Activated T-cell treated with anti-CD3 and anti-CD28 coated beads, Interleukin-2, amount 50 U/mL, for 24 hours (primary cell): ENCODE results near the gene NFIC.
"Not testable (repeated sequence)": the region's sequence is repeated elsewhere in the genome, so short reads cannot be mapped to it uniquely, and the experiment has no call there.

Source experiments
- DNase-seq: peaks from one replicate; pipeline ENCODE4 v3.0.0-alpha.2; 2020
- H3K27ac Mint-ChIP-seq: 2 replicates; pipeline ENCODE4 v1.8.0; 2020; ENCODE audit warnings: mild to moderate bottlenecking, mixed read lengths
- H3K27me3 Mint-ChIP-seq: 2 replicates; pipeline ENCODE4 v1.8.0; 2020; ENCODE audit warnings: mixed read lengths
- H3K36me3 Mint-ChIP-seq: 2 replicates; pipeline ENCODE4 v1.8.0; 2020; ENCODE audit warnings: low read depth, mixed read lengths
- H3K4me1 Mint-ChIP-seq: 2 replicates; pipeline ENCODE4 v1.8.0; 2020; ENCODE audit warnings: low read depth, mixed read lengths
- H3K4me3 Mint-ChIP-seq: 2 replicates; pipeline ENCODE4 v1.8.0; 2020; ENCODE audit warnings: mild to moderate bottlenecking, moderate library complexity, mixed read lengths
- H3K9me3 Mint-ChIP-seq: 2 replicates; pipeline ENCODE4 v1.8.0; 2020; ENCODE audit warnings: mixed read lengths

The NFIC gene

DNA sequence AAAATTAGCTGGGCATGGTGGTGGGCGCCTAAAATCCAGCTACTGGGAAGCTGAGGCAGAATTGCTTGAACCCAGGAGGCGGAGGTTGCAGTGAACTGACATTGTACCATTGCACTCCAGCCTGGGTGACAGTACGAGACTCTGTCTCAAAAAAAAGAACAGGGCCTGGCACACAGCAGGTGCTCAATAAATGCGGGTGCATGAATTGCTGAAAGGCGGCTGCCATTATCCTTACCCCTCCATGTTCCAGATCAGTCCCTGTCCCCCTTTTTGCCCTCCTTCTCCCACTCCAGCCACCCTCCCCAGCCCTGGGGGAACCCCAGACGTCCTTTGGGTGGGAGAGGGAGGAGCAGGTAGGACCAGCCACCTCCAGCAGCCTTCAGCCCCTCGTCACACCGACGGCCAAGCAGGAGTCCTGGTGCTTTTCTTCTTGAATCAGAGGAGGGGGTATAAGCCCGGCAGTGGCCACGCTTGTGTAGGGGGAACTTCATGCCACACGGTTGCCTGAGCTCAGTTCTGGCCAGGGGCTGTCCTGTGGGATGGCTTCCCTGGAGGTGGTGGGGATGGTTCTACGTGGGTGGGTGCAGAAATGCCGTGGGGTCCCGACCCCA is 20.4 kb upstream of the NFIC start:
- Mint-ChIP-seq H3K4me1 (peaks cover 3% of the 10 kb centered on the region), H3K4me3 (no peak overlapping the region), H3K36me3 (no peaks in the 10 kb centered on the region), H3K9me3 (no peaks in the 10 kb centered on the region), H3K27ac (no peak overlapping the region), H3K27me3 (no peaks in the 10 kb centered on the region)
- DNase-seq, result no peak

DNA sequence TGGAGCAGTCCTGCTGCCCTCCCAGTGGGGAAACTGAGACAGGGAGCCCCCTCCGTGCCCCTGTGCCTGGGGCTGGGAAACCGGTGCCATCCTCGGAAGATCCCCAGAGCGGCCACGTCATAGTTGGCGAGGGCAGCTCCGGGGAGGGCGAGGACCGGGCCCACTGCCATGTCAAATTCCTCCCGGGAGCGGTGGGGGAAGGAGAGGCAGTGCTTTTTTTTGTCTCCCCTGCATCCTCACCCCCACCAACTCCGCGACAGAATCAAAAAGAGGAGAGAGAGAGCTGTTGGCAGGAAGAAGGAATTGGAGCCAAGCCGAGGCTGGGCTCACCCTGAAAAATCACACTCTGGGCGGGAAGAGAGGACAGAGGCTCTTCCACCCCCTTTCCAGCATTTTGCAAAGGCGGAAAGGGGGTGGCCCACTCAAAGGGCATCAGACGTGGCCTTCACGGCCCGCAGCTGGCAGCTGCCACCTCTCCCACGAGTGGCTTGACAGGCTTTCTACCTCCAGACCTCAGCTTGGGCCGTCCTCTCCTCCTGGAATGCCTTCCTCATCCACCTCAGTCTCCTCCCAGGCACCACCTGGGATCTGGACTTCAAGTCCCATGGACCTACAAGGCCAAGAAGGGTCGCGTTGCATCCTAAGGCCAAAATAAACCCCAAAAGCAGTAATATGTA is 19.6 kb upstream of the NFIC start:
- Mint-ChIP-seq H3K4me3 (no peak overlapping the region), H3K27ac (no peak overlapping the region), H3K4me1 (peaks cover 3% of the 10 kb centered on the region), H3K36me3 (no peaks in the 10 kb centered on the region), H3K9me3 (no peaks in the 10 kb centered on the region), H3K27me3 (no peaks in the 10 kb centered on the region)
- DNase-seq, result no peak

DNA sequence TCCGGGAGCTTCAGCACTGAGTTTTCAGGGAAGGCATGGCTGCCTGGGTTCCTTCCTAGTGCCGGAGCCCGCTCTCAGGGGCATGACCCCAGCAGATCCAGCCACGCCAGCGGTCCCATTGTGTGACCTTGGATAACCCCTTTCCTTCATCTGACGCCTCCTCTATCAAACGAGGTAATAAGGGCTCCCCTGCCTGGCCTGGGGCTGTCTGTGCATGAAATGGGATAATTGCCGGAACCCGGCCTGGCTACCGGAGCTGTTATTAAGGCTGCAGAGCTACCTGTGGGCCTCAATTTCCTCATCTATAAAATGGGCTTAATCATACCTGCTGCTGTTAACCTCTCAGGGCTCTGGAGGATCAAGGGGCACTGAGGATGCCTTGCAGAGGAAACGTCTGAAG is 18.3 kb upstream of the NFIC start:
- no peak for DNase-seq
- H3K36me3 Mint-ChIP-seq, result no peaks in the 10 kb centered on the region
- H3K27ac Mint-ChIP-seq, result no peak overlapping the region
- no peak overlapping the region for H3K4me3 Mint-ChIP-seq
- peaks cover 3% of the 10 kb centered on the region for H3K4me1 Mint-ChIP-seq
- no peaks in the 10 kb centered on the region for H3K9me3 Mint-ChIP-seq
- H3K27me3 Mint-ChIP-seq, result no peaks in the 10 kb centered on the region

DNA sequence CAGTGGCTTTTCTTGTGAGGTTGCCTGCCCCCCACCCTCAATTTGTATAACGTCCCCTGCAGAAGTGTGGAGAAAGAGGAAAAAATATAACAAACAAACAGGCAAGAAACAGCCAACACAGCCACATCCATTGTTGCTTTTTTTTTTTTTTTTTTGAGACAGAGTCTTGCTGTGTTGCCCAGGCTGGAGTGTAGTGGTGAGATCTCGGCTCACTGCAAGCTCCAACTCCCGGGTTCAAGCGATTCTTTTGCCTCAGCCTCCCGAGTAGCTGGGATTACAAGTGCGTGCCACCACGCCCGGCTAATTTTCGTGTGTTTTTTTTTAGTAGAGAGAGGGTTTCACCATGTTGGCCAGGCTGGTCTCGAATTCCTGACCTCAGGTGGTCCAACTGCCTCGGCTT is 17.9 kb upstream of the NFIC start:
- not testable (repeated sequence) for H3K4me1 Mint-ChIP-seq, DNase-seq, H3K36me3 Mint-ChIP-seq, H3K27ac Mint-ChIP-seq, H3K4me3 Mint-ChIP-seq, H3K27me3 Mint-ChIP-seq, H3K9me3 Mint-ChIP-seq

DNA sequence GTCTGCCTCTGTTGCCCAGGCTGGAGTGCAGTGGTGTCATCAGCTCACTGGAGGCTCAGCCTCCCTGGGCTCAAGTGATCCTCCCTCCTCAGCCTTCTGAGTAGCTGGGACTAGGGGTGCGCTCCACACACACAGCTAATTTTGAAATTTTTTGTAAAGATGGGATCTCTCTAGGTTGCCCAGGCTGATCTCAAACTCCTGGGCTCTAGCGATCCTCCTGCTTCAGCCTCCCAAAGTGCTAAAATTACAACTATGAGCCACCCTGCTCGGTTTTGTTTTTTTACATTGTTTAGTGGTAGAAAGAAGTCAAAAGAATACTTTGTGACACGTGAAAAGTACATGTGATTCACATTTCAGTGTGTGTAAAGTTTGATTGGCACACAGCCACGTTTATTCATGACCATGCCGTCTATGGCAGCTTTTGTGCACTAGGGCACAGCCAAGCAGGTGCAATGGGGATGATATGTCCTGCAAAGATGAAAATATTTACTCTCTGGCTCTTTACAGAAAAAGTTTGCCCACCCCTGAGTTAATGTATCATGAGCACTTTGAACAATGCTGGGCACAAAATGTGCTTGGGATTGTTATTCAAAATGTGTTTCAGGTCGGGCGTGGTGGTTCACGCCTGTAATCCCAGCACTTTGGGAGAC is 16.2 kb upstream of the NFIC start:
- H3K36me3 Mint-ChIP-seq, result no peaks in the 10 kb centered on the region

DNA sequence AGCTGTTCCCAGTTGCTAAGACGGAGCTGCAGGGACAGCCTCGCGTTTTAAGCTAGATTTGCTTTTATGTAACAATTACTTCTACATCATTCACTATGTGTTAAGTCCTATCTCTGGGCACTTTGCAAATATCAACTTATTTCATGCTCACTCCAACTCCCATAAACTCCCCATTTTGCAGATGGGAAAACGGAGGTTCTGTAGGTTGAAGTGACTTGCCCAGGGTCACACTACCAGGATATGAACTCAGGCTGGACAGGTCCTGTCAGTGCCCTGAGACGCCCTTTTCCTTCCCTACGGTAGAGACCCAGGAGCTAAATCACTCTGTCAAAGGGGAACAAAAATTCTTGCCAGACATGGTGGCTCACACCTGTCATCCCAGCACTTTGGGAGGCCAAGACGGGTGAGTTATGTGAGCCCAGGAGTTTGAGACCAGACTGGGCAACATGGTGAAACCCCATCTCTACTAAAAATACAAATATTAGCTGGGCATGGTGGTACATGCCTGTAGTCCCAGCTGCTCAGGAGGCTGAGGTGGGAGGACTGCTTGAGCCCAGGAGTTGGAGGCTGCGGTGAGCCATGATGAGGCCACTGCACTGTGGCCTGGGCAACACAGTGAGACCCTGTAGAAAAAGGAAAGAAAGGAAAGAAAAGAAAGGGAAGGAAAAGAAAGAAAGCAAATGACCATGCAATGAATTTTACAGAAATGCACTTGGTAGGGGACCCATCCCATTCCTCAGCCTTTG is 14.5 kb upstream of the NFIC start:
- Mint-ChIP-seq H3K27ac (no peak overlapping the region), H3K9me3 (no peaks in the 10 kb centered on the region)

More for the DNA sequence above, 16.2 kb upstream of the NFIC start:
- H3K4me3 Mint-ChIP-seq, result no peak overlapping the region
- H3K4me1 Mint-ChIP-seq, result no peaks in the 10 kb centered on the region
- H3K27ac Mint-ChIP-seq, result no peak overlapping the region
- DNase-seq, result no peak
- H3K27me3 Mint-ChIP-seq, result no peaks in the 10 kb centered on the region
- H3K9me3 Mint-ChIP-seq, result no peaks in the 10 kb centered on the region

DNA sequence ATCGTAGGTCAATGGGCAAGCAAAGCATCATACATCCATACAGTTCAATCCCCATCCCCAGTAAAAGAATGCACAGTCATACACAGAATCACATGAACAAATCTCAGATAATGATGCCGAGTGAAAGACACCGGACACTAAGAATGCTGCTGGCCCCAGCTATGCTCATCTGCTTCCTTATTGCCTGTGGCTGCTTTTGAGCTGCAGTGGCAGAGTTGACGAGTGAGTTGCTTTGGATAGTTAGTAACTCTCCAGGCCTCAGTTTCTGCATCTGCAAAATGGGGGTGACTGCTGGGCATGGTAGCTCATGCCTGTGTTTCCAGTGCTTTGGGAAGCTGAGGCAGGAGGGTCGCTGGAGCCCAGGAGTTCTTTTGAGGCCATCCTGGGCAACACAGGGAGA is 12.9 kb upstream of the NFIC start:
- no peak for DNase-seq
- peaks cover 14% of the 10 kb centered on the region for H3K4me1 Mint-ChIP-seq
- no peak overlapping the region for H3K27ac Mint-ChIP-seq
- H3K27me3 Mint-ChIP-seq, result peaks cover 2% of the 10 kb centered on the region
- no peaks in the 10 kb centered on the region for H3K36me3 Mint-ChIP-seq
- no peak overlapping the region for H3K4me3 Mint-ChIP-seq
- H3K9me3 Mint-ChIP-seq, result no peaks in the 10 kb centered on the region

More for the DNA sequence above, 14.5 kb upstream of the NFIC start:
- no peak overlapping the region for H3K4me3 Mint-ChIP-seq
- H3K4me1 Mint-ChIP-seq, result peaks cover 2% of the 10 kb centered on the region
- H3K36me3 Mint-ChIP-seq, result no peaks in the 10 kb centered on the region
- DNase-seq, result no peak
- no peaks in the 10 kb centered on the region for H3K27me3 Mint-ChIP-seq

DNA sequence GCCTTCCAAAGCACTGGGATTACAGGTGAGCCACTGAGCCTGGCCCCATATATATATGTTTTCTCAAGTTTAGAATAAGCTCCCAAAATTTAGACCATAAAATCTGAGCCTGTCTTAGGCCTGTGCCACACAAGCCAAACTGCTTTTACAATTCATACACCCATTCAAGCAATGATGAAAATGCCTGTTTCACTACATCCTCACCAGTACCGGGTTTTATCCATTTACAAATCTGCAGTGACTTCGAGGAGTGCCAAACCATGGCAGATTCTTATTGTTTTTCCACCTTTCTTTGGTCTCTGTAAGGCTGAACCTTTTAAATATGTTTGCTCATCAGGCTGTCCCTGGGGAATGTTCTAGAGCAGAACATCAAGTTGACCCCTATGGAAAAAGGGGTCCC is 9.6 kb upstream of the NFIC start:
- DNase-seq, result no peak
- Mint-ChIP-seq H3K9me3 (no peaks in the 10 kb centered on the region), H3K4me1 (peaks cover 29% of the 10 kb centered on the region), H3K27ac (no peak overlapping the region), H3K27me3 (peaks cover 6% of the 10 kb centered on the region), H3K4me3 (peak overlapping the region; percentile 32), H3K36me3 (peaks cover 8% of the 10 kb centered on the region)

DNA sequence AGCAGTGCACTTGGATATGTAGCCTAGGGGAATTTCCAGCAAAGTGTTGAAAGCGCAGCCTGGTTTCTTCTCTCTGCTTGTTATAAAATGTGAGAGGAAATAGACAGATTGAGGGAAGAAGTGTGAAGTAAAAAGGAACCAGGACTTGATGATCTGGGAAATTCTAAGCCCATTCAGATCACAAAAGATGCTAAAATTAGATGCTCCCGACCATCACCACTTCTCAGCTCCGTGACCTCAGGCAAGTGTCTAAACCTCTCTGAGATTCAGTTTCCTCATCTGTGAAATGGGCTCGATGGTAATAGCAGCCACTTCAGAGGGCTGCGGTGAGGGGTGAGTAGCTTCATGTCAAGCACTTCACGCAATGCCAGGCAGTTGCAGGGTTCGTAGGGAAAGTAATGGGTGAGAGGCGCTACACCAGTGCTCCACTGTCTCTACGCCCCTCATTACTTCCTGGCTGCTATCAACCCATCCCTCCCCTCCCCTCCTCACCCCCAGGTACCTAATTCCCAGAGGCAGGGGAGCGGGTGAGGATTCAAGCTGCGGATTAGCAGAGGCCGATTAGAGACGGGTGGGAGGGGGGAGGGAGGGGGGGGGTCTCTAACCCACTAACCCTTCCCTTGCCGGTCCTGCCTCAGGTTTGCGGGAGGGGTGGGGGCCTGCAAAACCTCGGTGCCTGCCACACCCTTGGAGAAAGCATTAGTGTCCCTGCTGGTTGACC is 9.0 kb upstream of the NFIC start:
- peaks cover 8% of the 10 kb centered on the region for H3K36me3 Mint-ChIP-seq
- peaks cover 6% of the 10 kb centered on the region for H3K27me3 Mint-ChIP-seq
- peaks cover 36% of the 10 kb centered on the region for H3K4me1 Mint-ChIP-seq
- H3K27ac Mint-ChIP-seq, result no peak overlapping the region
- DNase-seq, result peak; percentile 37
- peak overlapping the region; percentile 66 for H3K4me3 Mint-ChIP-seq
- no peaks in the 10 kb centered on the region for H3K9me3 Mint-ChIP-seq

DNA sequence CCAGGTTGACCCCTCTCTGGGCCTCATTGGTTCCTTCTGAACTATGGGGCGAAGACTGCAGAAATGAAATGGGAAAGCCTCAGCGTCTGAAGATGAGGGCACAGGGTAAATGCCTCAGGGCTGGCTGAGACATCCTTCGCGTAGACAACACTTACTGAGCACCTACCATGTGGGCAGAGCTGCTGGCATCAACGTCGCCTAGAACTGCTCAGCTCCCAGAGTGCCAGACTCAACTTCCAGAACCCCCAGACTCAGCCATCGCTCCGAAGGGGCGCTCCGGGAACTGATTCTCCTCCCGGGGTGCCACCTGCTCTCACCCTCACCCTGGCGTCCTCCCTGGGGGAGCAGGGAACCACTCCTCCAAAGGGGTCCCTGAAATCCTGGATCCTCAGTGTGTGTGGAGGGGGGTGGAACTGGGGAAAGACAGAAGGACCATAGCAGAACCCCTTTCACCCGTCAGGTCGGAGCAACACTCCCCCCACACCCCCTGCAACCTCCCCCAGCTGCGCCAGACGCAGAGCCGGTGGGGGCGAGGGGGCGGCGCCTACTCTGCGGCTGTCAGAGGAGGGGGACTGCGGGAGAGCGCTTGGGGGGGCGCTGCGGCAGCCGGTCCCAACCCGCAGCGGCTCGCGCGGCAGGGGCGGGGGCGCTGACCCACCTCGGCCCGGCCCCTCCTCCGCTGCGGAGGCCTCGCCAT is 8.2 kb upstream of the NFIC start:
- Mint-ChIP-seq H3K27ac (peak overlapping the region; percentile 81), H3K9me3 (no peaks in the 10 kb centered on the region), H3K4me3 (peak overlapping the region; percentile 66), H3K27me3 (peaks cover 6% of the 10 kb centered on the region), H3K36me3 (peaks cover 8% of the 10 kb centered on the region), H3K4me1 (peaks cover 41% of the 10 kb centered on the region)
- DNase-seq, result peak; percentile 48

DNA sequence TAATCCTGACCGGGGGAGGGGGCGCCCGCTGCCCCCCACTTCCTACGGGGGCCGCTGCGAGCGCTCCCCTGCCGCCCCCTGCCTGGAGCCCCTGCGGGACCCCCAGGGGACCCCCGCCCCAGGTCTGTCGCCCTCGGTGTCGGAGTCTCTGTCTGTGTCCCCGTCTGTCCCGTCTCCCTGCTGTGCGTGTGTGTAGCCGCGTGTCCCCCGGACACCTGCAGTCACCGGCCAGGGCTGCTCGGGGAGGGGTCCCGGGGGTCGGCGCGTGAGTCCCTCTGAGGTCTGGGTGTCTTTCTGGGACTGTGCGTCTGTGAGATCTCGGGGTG is 7.7 kb upstream of the NFIC start:
- Mint-ChIP-seq H3K36me3 (peaks cover 8% of the 10 kb centered on the region), H3K9me3 (no peaks in the 10 kb centered on the region), H3K27ac (peak overlapping the region; percentile 72), H3K4me3 (peak overlapping the region; percentile 79), H3K4me1 (peaks cover 41% of the 10 kb centered on the region), H3K27me3 (peaks cover 6% of the 10 kb centered on the region)
- no peak for DNase-seq

DNA sequence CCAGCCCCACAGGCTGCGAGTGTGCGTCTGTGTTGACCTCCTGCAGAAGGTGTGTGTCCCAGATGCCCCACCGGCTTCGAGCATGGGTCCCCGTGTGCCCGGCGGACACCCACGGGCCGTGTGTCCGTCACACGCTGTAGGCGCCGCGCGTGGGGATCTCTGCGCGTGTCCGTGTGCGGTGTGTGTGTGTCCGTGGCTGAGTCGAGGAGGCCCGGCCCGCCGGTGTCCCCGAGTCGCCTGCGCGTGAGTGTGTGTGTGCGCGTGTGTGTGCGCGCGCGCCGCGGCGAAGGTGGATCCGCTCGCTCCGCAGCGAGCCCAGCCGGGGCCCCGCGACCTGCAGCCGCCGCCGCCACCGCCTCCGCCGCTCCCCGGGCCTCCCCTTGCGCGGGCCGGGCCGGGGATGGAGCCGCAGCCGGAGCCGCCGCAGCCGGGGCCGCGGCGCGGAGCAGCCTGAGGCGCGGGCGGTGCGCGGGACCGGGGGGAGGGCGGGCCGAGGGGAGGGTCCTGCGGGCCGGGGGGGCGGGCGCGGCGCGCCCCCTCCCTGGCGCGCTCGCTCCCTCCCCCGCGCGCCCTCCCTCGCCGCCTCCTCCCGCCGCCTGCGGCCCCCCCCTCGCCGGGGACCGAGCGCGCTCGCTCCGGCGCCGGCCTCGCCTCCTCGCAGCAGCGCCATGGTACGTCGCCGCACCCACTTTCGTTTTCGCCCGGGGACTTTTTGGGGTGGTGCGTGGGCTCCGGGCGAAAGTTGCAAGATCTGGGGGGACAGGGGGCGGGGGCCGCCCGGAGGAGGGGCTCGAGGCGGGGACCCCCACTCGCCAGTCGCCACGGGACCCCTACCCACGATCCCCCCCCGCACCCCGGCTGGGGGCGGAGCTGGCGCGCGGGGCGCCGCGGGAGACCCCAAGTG is 7.1 kb upstream of the NFIC start:
- H3K36me3 Mint-ChIP-seq, result peaks cover 8% of the 10 kb centered on the region
- no peaks in the 10 kb centered on the region for H3K9me3 Mint-ChIP-seq
- H3K27me3 Mint-ChIP-seq, result peaks cover 6% of the 10 kb centered on the region
- peak overlapping the region; percentile 79 for H3K4me3 Mint-ChIP-seq
- peak overlapping the region; percentile 72 for H3K27ac Mint-ChIP-seq
- peaks cover 44% of the 10 kb centered on the region for H3K4me1 Mint-ChIP-seq
- DNase-seq, result peak; percentile 80

DNA sequence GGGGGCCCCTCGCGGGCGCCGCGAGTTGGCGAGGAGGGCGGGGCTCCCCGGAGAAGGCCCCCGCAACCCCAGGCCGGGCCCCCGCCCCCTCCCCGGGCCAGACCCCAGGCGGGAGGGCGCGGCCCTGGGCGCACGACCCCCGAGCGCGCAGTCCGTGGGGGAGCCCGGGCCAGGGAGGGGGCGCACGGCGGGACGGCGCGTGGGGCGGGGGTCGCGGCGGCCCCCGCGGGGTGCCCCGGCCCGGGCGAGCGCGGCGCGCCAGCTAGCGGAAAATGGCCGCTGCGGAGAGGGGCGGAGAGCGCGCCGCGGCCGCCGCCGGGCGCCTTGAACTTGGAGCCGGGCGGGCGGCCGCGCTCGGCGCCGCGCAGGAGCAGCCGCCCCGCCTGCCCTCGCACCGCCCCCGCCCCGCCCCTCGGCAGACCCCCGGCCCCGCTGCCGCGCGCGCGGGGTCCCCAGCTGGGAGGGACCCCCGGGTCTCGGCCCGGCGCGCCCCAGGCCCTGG is 6.4 kb upstream of the NFIC start:
- Mint-ChIP-seq H3K27me3 (peaks cover 6% of the 10 kb centered on the region), H3K4me3 (peak overlapping the region; percentile 89), H3K4me1 (peaks cover 46% of the 10 kb centered on the region), H3K27ac (no peak overlapping the region), H3K36me3 (peaks cover 8% of the 10 kb centered on the region), H3K9me3 (no peaks in the 10 kb centered on the region)
- no peak for DNase-seq
